CD4-positive, alpha-beta T cell treated with Interleukin-17A for 1 hour (primary cell): ENCODE data around the gene FBRSL1.
A peak's percentile ranks its signal among the peaks of the same experiment; 100 is the strongest.

Experiments used
- DNase-seq: peaks from one replicate; pipeline ENCODE4 v3.0.0-alpha.2; 2020

The FBRSL1 gene

GRCh38 chr12:132486168-132486567, 3.8 kb upstream of the FBRSL1 start:
- no peak for DNase-seq

GRCh38 chr12:132486576-132486975, 3.4 kb upstream of the FBRSL1 start:
- no peak for DNase-seq

- no peak for DNase-seq
Measured at GRCh38 chr12:132487311-132487741, 2.6 kb upstream of the FBRSL1 start.

- peak; percentile 60 for DNase-seq
Measured at GRCh38 chr12:132488127-132489077, 1.5 kb upstream of the FBRSL1 start.

GRCh38 chr12:132489078-132489601, 811 bp upstream of the FBRSL1 start:
- peak; percentile 57 for DNase-seq

- no peak for DNase-seq
Measured at GRCh38 chr12:132490422-132491137, 629 bp downstream of the FBRSL1 start.

GRCh38 chr12:132491138-132491663, 1.2 kb downstream of the FBRSL1 start:
- no peak for DNase-seq

GRCh38 chr12:132491761-132492378, 1.9 kb downstream of the FBRSL1 start:
- DNase-seq = no peak

GRCh38 chr12:132492522-132492921, 2.6 kb downstream of the FBRSL1 start:
- DNase-seq = no peak

GRCh38 chr12:132492951-132493350, 3.0 kb downstream of the FBRSL1 start:
- DNase-seq = no peak

- DNase-seq = no peak
Measured at GRCh38 chr12:132493482-132494178, 3.7 kb downstream of the FBRSL1 start.

GRCh38 chr12:132494294-132495164, 4.6 kb downstream of the FBRSL1 start:
- no peak for DNase-seq

GRCh38 chr12:132495165-132495544, 5.2 kb downstream of the FBRSL1 start:
- DNase-seq = no peak

GRCh38 chr12:132495629-132496357, 5.8 kb downstream of the FBRSL1 start:
- DNase-seq = no peak

- no peak for DNase-seq
Measured at GRCh38 chr12:132496358-132496669, 6.4 kb downstream of the FBRSL1 start.

- DNase-seq = no peak
Measured at GRCh38 chr12:132496710-132497109, 6.8 kb downstream of the FBRSL1 start.

GRCh38 chr12:132497514-132498405, 7.8 kb downstream of the FBRSL1 start:
- no peak for DNase-seq

- DNase-seq = no peak
Measured at GRCh38 chr12:132498931-132499330, 9.0 kb downstream of the FBRSL1 start.

- no peak for DNase-seq
Measured at GRCh38 chr12:132500142-132500855, 10.3 kb downstream of the FBRSL1 start.
